Astrocyte (in vitro differentiated cells and primary cell): ENCODE data around the gene AMMECR1. TPM values are rescaled to one million over a fixed set of nuclear protein-coding genes. Genes with fewer than 3 reads are reported as not detected.

Experiments used
- DNase-seq: peaks from one replicate; pipeline ENCODE4 v3.0.0-alpha.2; 2010; ENCODE audit warnings: low read depth
- FAIRE-seq: peaks from 2 replicates; lab custom pipeline; 2011; peaks lifted over from hg19 to GRCh38; lab: Jason Lieb, UNC
- H2AFZ ChIP-seq: 2 replicates; pipeline ENCODE4 v1.6.0; 2012; ENCODE audit warnings: low read depth, low read length, inconsistent platforms
- H3K27ac ChIP-seq: 2 replicates; pipeline ENCODE4 v1.5.1; 2011; ENCODE audit warnings: low read depth, low read length, inconsistent platforms
- H3K27me3 ChIP-seq: 2 replicates; pipeline ENCODE4 v1.6.0; 2011; ENCODE audit warnings: low read length, inconsistent platforms; ENCODE audit not compliant: insufficient read depth
- H3K36me3 ChIP-seq: 2 replicates; pipeline ENCODE4 v1.5.1; 2011; ENCODE audit warnings: low read length, inconsistent platforms; ENCODE audit not compliant: insufficient read depth
- H3K4me1 ChIP-seq: 2 replicates; pipeline ENCODE4 v1.5.1; 2011; ENCODE audit warnings: low read length, inconsistent platforms; ENCODE audit not compliant: insufficient read depth
- H3K4me2 ChIP-seq: 2 replicates; pipeline ENCODE4 v1.6.0; 2012; ENCODE audit warnings: low read length, inconsistent platforms
- H3K4me3 ChIP-seq: 2 replicates; pipeline ENCODE4 v1.5.1; 2011; ENCODE audit warnings: low read depth, mild to moderate bottlenecking, low read length, inconsistent platforms; ENCODE audit not compliant: insufficient read depth
- H3K79me2 ChIP-seq: 2 replicates; pipeline ENCODE4 v1.6.0; 2012; ENCODE audit warnings: mild to moderate bottlenecking, low read length, inconsistent platforms; ENCODE audit not compliant: insufficient read depth
- H3K9ac ChIP-seq: 2 replicates; pipeline ENCODE4 v1.6.0; 2012; ENCODE audit warnings: mild to moderate bottlenecking, low read length, inconsistent platforms
- H3K9me3 ChIP-seq: 2 replicates; pipeline ENCODE4 v1.5.1; 2012; ENCODE audit warnings: low read depth, mild to moderate bottlenecking, low read length, inconsistent platforms; ENCODE audit not compliant: insufficient read depth
- H4K20me1 ChIP-seq: 2 replicates; pipeline ENCODE4 v1.6.0; 2012; ENCODE audit warnings: low read length, inconsistent platforms; ENCODE audit not compliant: insufficient read depth
- H3K27ac Mint-ChIP-seq: one replicate; pipeline ENCODE4 v1.8.0; 2021; ENCODE audit warnings: mild to moderate bottlenecking, mixed read lengths; ENCODE audit not compliant: unreplicated experiment
- H3K27me3 Mint-ChIP-seq: one replicate; pipeline ENCODE4 v1.8.0; 2021; ENCODE audit warnings: low read depth, mixed read lengths; ENCODE audit not compliant: unreplicated experiment
- H3K36me3 Mint-ChIP-seq: one replicate; pipeline ENCODE4 v1.8.0; 2021; ENCODE audit warnings: low read depth, mixed read lengths; ENCODE audit not compliant: unreplicated experiment
- H3K4me1 Mint-ChIP-seq: one replicate; pipeline ENCODE4 v1.8.0; 2021; ENCODE audit warnings: low read depth, mixed read lengths; ENCODE audit not compliant: unreplicated experiment
- H3K4me3 Mint-ChIP-seq: one replicate; pipeline ENCODE4 v1.8.0; 2021; ENCODE audit warnings: mild to moderate bottlenecking, moderate library complexity, mixed read lengths; ENCODE audit not compliant: unreplicated experiment
- H3K9me3 Mint-ChIP-seq: one replicate; pipeline ENCODE4 v1.8.0; 2021; ENCODE audit warnings: mild to moderate bottlenecking, mixed read lengths; ENCODE audit not compliant: unreplicated experiment
- CTCF ChIP-seq: IDR thresholded peaks from 2 replicates; pipeline ENCODE4 v1.5.1; 2011; ENCODE audit warnings: low read depth, mild to moderate bottlenecking, inconsistent platforms, low read length, moderate library complexity; ENCODE audit not compliant: insufficient read depth
- EZH2 ChIP-seq: IDR thresholded peaks from 2 replicates; pipeline ENCODE4 v1.6.1; 2012; ENCODE audit warnings: mild to moderate bottlenecking, low read length, inconsistent platforms; ENCODE audit not compliant: insufficient read depth
- total RNA-seq: library from RNA; stranded (reverse); gene quantifications from 2 replicates; pipeline ENCODE4 v1.2.1, GENCODE V29; 2021

Gene AMMECR1
- total RNA-seq, 1 donor from 2014 or later = 16.0 TPM

GRCh38 chrX:110167952-110168451 lies 149.9 kb downstream of the AMMECR1 start:
- H3K4me3 ChIP-seq = no peak overlapping the region
- no peaks in the 10 kb centered on the region for H3K36me3 ChIP-seq
- Mint-ChIP-seq H3K36me3 (peaks cover 3% of the 10 kb centered on the region), H3K9me3 (peaks cover 3% of the 10 kb centered on the region), H3K27me3 (no peaks in the 10 kb centered on the region), H3K27ac (no peak overlapping the region), H3K4me3 (no peak overlapping the region), H3K4me1 (peaks cover 3% of the 10 kb centered on the region)
- peak overlapping the region; percentile 61 for H3K9ac ChIP-seq
- no peaks in the 10 kb centered on the region for H4K20me1 ChIP-seq
- FAIRE-seq = peak; percentile 49
- peak overlapping the region; percentile 84 for H3K27ac ChIP-seq
- no peak overlapping the region for H2AFZ ChIP-seq
- H3K4me1 ChIP-seq = peaks cover 12% of the 10 kb centered on the region
- no peaks in the 10 kb centered on the region for H3K9me3 ChIP-seq
- no peaks in the 10 kb centered on the region for H3K79me2 ChIP-seq
- DNase-seq = peak; percentile 35
- H3K27me3 ChIP-seq = no peaks in the 10 kb centered on the region
- peak overlapping the region; percentile 57 for H3K4me2 ChIP-seq
- peak; percentile 27 for TF ChIP-seq CTCF
- TF ChIP-seq EZH2 = no peak

- Mint-ChIP-seq H3K4me1 (peaks cover under 1% of the 10 kb centered on the region), H3K36me3 (no peaks in the 10 kb centered on the region), H3K9me3 (no peaks in the 10 kb centered on the region), H3K27ac (no peak overlapping the region), H3K4me3 (no peak overlapping the region), H3K27me3 (no peaks in the 10 kb centered on the region)
- peak; percentile 32 for FAIRE-seq
- TF ChIP-seq CTCF (no peak), EZH2 (no peak)
- Histone ChIP-seq H3K4me2 (no peak overlapping the region), H3K9ac (no peak overlapping the region), H3K4me1 (peaks cover 14% of the 10 kb centered on the region), H2AFZ (no peak overlapping the region), H3K9me3 (no peaks in the 10 kb centered on the region), H3K36me3 (no peaks in the 10 kb centered on the region), H3K27ac (no peak overlapping the region), H3K27me3 (no peaks in the 10 kb centered on the region), H4K20me1 (no peaks in the 10 kb centered on the region), H3K4me3 (no peak overlapping the region), H3K79me2 (no peaks in the 10 kb centered on the region)
- peak; percentile 11 for DNase-seq
Observed at GRCh38 chrX:110163488-110163887, 154.4 kb downstream of the AMMECR1 start.

- Histone ChIP-seq H3K4me2 (no peak overlapping the region), H3K27ac (no peak overlapping the region), H3K9me3 (no peaks in the 10 kb centered on the region), H3K4me3 (no peak overlapping the region), H4K20me1 (no peaks in the 10 kb centered on the region), H3K4me1 (peaks cover 9% of the 10 kb centered on the region), H3K27me3 (no peaks in the 10 kb centered on the region), H3K79me2 (no peaks in the 10 kb centered on the region), H3K36me3 (no peaks in the 10 kb centered on the region), H2AFZ (no peak overlapping the region), H3K9ac (no peak overlapping the region)
- Mint-ChIP-seq H3K9me3 (no peaks in the 10 kb centered on the region), H3K4me3 (no peak overlapping the region), H3K27ac (no peak overlapping the region), H3K36me3 (no peaks in the 10 kb centered on the region), H3K4me1 (no peaks in the 10 kb centered on the region), H3K27me3 (no peaks in the 10 kb centered on the region)
- DNase-seq (no peak), FAIRE-seq (peak; percentile 93)
- no peak for TF ChIP-seq CTCF
- TF ChIP-seq EZH2 = no peak
Observed at GRCh38 chrX:110162867-110163266, 155.0 kb downstream of the AMMECR1 start.
